CD14-positive monocyte (primary cell): ENCODE results near the gene CDH8. TPM values are rescaled to one million over a fixed set of nuclear protein-coding genes. Genes with fewer than 3 reads are reported as not detected.

Experiments used
- DNase-seq, 3 donors: peaks; one replicate each; pipeline ENCODE4 v3.0.0-alpha.2; 2011 to 2022
- H2AFZ ChIP-seq: 2 replicates; pipeline ENCODE4 v1.6.0; 2012; ENCODE audit warnings: mild to moderate bottlenecking, low read depth, low read length, inconsistent platforms; ENCODE audit not compliant: insufficient read depth, poor library complexity, severe bottlenecking
- H3K27ac ChIP-seq, 2 donors: 1 replicate in 1 of 2; 2 replicates in 1 of 2; pipeline ENCODE4 v1.5.1; 2012 to 2013; ENCODE audit warnings: low read length in 2 of 2, control low read depth in 1 of 2, inconsistent platforms in 1 of 2, low read depth in 1 of 2, mild to moderate bottlenecking in 1 of 2
- H3K27me3 ChIP-seq, 2 donors: one replicate each; pipeline versions ENCODE4 v1.6.0 to v1.6.1; 2011 to 2013; ENCODE audit warnings: low read length in 2 of 2; ENCODE audit not compliant: control insufficient read depth in 2 of 2, insufficient read depth in 2 of 2
- H3K36me3 ChIP-seq, 2 donors: replicated peaks in 1 of 2; 1 replicate in 1 of 2; 2 replicates in 1 of 2; pipeline versions ENCODE4 v1.5.1 to v1.6.1; 2012 to 2013; ENCODE audit warnings: low read length in 2 of 2, control low read depth in 1 of 2, inconsistent platforms in 1 of 2, mild to moderate bottlenecking in 1 of 2; ENCODE audit not compliant: insufficient read depth in 2 of 2, control insufficient read depth in 1 of 2
- H3K4me1 ChIP-seq, 2 donors: 1 replicate in 1 of 2; 2 replicates in 1 of 2; pipeline versions ENCODE4 v1.5.1 to v1.6.1; 2012 to 2013; ENCODE audit warnings: low read length in 2 of 2, control low read depth in 1 of 2, inconsistent platforms in 1 of 2, mild to moderate bottlenecking in 1 of 2, moderate library complexity in 1 of 2; ENCODE audit not compliant: insufficient read depth in 2 of 2, control insufficient read depth in 1 of 2
- H3K4me2 ChIP-seq: replicated peaks from 2 replicates; pipeline ENCODE3; 2012; ENCODE audit warnings: low read length, moderate library complexity, mild to moderate bottlenecking; ENCODE audit not compliant: poor library complexity, severe bottlenecking; ENCODE audit errors: extremely low read depth
- H3K4me3 ChIP-seq, 3 experiments: fragments of 200-600 bp in 1 of 3; sonication (generic) in 1 of 3; replicated peaks in 1 of 3; 1 replicate in 2 of 3; 2 replicates in 1 of 3; pipeline ENCODE4 v1.5.1; 2011 to 2013; ENCODE audit warnings: low read length in 3 of 3, mild to moderate bottlenecking in 3 of 3, control low read depth in 2 of 3, low read depth in 2 of 3, inconsistent platforms in 1 of 3, moderate library complexity in 1 of 3
- H3K79me2 ChIP-seq: 2 replicates; pipeline ENCODE4 v1.6.0; 2012; ENCODE audit warnings: mild to moderate bottlenecking, control low read depth, inconsistent platforms, low read length, moderate library complexity; ENCODE audit not compliant: insufficient read depth
- H3K9ac ChIP-seq: 2 replicates; pipeline ENCODE4 v1.6.0; 2017; ENCODE audit warnings: low read length, mild to moderate bottlenecking; ENCODE audit not compliant: insufficient read depth, poor library complexity, severe bottlenecking
- H3K9me3 ChIP-seq, 2 donors: replicated peaks in 1 of 2; 1 replicate in 1 of 2; 2 replicates in 1 of 2; pipeline versions ENCODE4 v1.5.1 to v1.6.1; 2012 to 2013; ENCODE audit warnings: low read length in 2 of 2, control low read depth in 1 of 2; ENCODE audit not compliant: control insufficient read depth in 1 of 2, insufficient read depth in 1 of 2
- H4K20me1 ChIP-seq: 2 replicates; pipeline ENCODE4 v1.6.0; 2012; ENCODE audit warnings: mild to moderate bottlenecking, low read length, control low read depth, moderate library complexity; ENCODE audit not compliant: insufficient read depth
- H3K27ac Mint-ChIP-seq, 7 donors: one replicate each; pipeline ENCODE4 v1.8.0; 2020; ENCODE audit warnings: mild to moderate bottlenecking in 7 of 7, mixed read lengths in 7 of 7, moderate library complexity in 6 of 7, inconsistent platforms in 2 of 7
- H3K27me3 Mint-ChIP-seq, 3 donors: one replicate each; pipeline ENCODE4 v1.8.0; 2021 to 2022; ENCODE audit warnings: low read depth in 3 of 3, mild to moderate bottlenecking in 3 of 3, mixed read lengths in 3 of 3, moderate library complexity in 3 of 3, inconsistent platforms in 1 of 3
- H3K36me3 Mint-ChIP-seq, 2 donors: one replicate each; pipeline ENCODE4 v1.8.0; 2020; ENCODE audit warnings: mixed read lengths in 2 of 2, inconsistent platforms in 1 of 2, mild to moderate bottlenecking in 1 of 2
- H3K4me1 Mint-ChIP-seq: one replicate; pipeline ENCODE4 v1.8.0; 2020; ENCODE audit warnings: mild to moderate bottlenecking, mixed read lengths
- H3K4me3 Mint-ChIP-seq, 2 donors: one replicate each; pipeline ENCODE4 v1.8.0; 2020; ENCODE audit warnings: mild to moderate bottlenecking in 2 of 2, mixed read lengths in 2 of 2, moderate library complexity in 1 of 2
- H3K9me3 Mint-ChIP-seq, 7 donors: one replicate each; pipeline ENCODE4 v1.8.0; 2020 to 2022; ENCODE audit warnings: mixed read lengths in 7 of 7, mild to moderate bottlenecking in 6 of 7, moderate library complexity in 6 of 7, inconsistent platforms in 2 of 7
- WGBS: methylation state at CpG from one replicate; pipeline ENCODE4 v1.1.5; 2013; ENCODE audit warnings: missing lambda C conversion rate; ENCODE audit not compliant: insufficient coverage; 5-methylcytosine and 5-hydroxymethylcytosine counted together
- intact Hi-C, 2 donors: fragments of 100-400 bp; cut with micrococcal nuclease; formaldehyde crosslinking; loops; one replicate each; pipeline versions ENCODE4 v1.15.0 to v1.15.1; 2023
- polyA plus RNA-seq, 3 donors: library from polyadenylated mRNA; depleted of rRNA in 1 of 3; unstranded in 2 of 3; stranded (reverse) in 1 of 3; fragments of 300-500 nt in 2 of 3; fragments of >200 nt in 1 of 3; fragmentation: Illumina TruSeq in 2 of 3; gene quantifications; 1 replicate in 2 of 3; 2 replicates in 1 of 3; pipeline ENCODE4 v1.2.3, GENCODE V29; 2012 to 2021
- TF ChIP-seq, protein P1 (sequence below): fragments of 200-600 bp; IDR thresholded peaks from one replicate; pipeline ENCODE4 v1.8.0; 2022; ENCODE audit warnings: antibody characterized with exemption, mild to moderate bottlenecking

The CDH8 gene
- polyA plus RNA-seq, 3 donors = not detected

- no peak overlapping the region for H3K4me3 Mint-ChIP-seq
- H3K79me2 ChIP-seq = no peaks in the 10 kb centered on the region
- no peaks in the 10 kb centered on the region for H3K4me1 Mint-ChIP-seq
- no peak overlapping the region for H3K9ac ChIP-seq
- H4K20me1 ChIP-seq = no peaks in the 10 kb centered on the region
- no peaks in the 10 kb centered on the region for H3K27me3 ChIP-seq
- H3K4me1 ChIP-seq = no peaks in the 10 kb centered on the region
- H3K27ac Mint-ChIP-seq = no peak overlapping the region
- no CpG with 5 or more reads among the region's 1 CpG for WGBS
- H3K36me3 ChIP-seq = no peaks in the 10 kb centered on the region
- TF ChIP-seq, protein P1, sequence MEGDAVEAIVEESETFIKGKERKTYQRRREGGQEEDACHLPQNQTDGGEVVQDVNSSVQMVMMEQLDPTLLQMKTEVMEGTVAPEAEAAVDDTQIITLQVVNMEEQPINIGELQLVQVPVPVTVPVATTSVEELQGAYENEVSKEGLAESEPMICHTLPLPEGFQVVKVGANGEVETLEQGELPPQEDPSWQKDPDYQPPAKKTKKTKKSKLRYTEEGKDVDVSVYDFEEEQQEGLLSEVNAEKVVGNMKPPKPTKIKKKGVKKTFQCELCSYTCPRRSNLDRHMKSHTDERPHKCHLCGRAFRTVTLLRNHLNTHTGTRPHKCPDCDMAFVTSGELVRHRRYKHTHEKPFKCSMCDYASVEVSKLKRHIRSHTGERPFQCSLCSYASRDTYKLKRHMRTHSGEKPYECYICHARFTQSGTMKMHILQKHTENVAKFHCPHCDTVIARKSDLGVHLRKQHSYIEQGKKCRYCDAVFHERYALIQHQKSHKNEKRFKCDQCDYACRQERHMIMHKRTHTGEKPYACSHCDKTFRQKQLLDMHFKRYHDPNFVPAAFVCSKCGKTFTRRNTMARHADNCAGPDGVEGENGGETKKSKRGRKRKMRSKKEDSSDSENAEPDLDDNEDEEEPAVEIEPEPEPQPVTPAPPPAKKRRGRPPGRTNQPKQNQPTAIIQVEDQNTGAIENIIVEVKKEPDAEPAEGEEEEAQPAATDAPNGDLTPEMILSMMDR = no peak
- H3K9me3 Mint-ChIP-seq = peaks cover 0 to 8% (median 2%) of the 10 kb centered on the region in 7 donors
- no peak overlapping the region for H2AFZ ChIP-seq
- H3K4me3 ChIP-seq = no peak overlapping the region
- intact Hi-C loops = no loop called here
- no peaks in the 10 kb centered on the region for H3K9me3 ChIP-seq
- no peak overlapping the region for H3K27ac ChIP-seq
- no peak for DNase-seq
- H3K4me2 ChIP-seq = no peak overlapping the region
- H3K27me3 Mint-ChIP-seq = peaks cover 0 to 2% (median under 1%) of the 10 kb centered on the region in 3 donors
- H3K36me3 Mint-ChIP-seq = no peaks in the 10 kb centered on the region
Measured at GRCh38 chr16:61877436-61877835, 158.8 kb downstream of the CDH8 start.

DNA sequence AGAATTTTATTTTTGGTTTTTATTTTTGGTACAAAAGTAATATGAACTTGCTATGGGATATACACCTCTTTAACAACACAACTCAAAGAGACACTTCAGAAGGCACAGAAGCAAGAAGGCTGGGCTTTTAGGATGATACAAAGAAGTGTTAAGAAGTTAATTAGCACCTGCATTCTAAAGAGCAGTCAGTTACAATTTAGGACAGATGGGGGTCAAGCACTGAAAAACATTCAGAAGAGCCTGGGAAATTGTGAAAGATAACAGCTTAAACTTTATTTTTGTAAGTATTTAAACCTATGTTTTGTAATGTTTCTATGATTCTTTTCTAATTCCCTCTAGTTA, 163.5 kb downstream of the CDH8 start:
- TF ChIP-seq, protein P1 = no peak
- no peak overlapping the region for H2AFZ ChIP-seq
- H3K9ac ChIP-seq = no peak overlapping the region
- no peak overlapping the region for H3K27ac Mint-ChIP-seq
- no peaks in the 10 kb centered on the region for H3K4me1 Mint-ChIP-seq
- peaks cover 0 to 11% (median 2%) of the 10 kb centered on the region in 7 donors for H3K9me3 Mint-ChIP-seq
- no peaks in the 10 kb centered on the region for H3K4me1 ChIP-seq
- no peak overlapping the region for H3K4me2 ChIP-seq
- no peaks in the 10 kb centered on the region for H3K36me3 Mint-ChIP-seq
- no peak for DNase-seq
- intact Hi-C loops = no loop called here
- no peak overlapping the region for H3K4me3 Mint-ChIP-seq
- no peaks in the 10 kb centered on the region for H3K9me3 ChIP-seq
- no peaks in the 10 kb centered on the region for H3K36me3 ChIP-seq
- no peak overlapping the region for H3K27ac ChIP-seq
- H3K27me3 Mint-ChIP-seq = peaks cover 0 to 4% (median 0%) of the 10 kb centered on the region in 3 donors
- H3K27me3 ChIP-seq = no peaks in the 10 kb centered on the region
- no peaks in the 10 kb centered on the region for H4K20me1 ChIP-seq
- no peaks in the 10 kb centered on the region for H3K79me2 ChIP-seq
- no peak overlapping the region for H3K4me3 ChIP-seq
